Astrocyte (in vitro differentiated cells and primary cell): ENCODE results near the gene ELP2. TPM values are rescaled to one million over a fixed set of nuclear protein-coding genes. Genes with fewer than 3 reads are reported as not detected.
A peak's percentile ranks its signal among the peaks of the same experiment; 100 is the strongest.
"Not testable (repeated sequence)": the region's sequence is repeated elsewhere in the genome, so short reads cannot be mapped to it uniquely, and the experiment has no call there.

Source experiments
- DNase-seq: peaks from one replicate; pipeline ENCODE4 v3.0.0-alpha.2; 2010; ENCODE audit warnings: low read depth
- FAIRE-seq: peaks from 2 replicates; lab custom pipeline; 2011; peaks lifted over from hg19 to GRCh38; lab: Jason Lieb, UNC
- H2AFZ ChIP-seq: 2 replicates; pipeline ENCODE4 v1.6.0; 2012; ENCODE audit warnings: low read depth, low read length, inconsistent platforms
- H3K27ac ChIP-seq: 2 replicates; pipeline ENCODE4 v1.5.1; 2011; ENCODE audit warnings: low read depth, low read length, inconsistent platforms
- H3K27me3 ChIP-seq: 2 replicates; pipeline ENCODE4 v1.6.0; 2011; ENCODE audit warnings: low read length, inconsistent platforms; ENCODE audit not compliant: insufficient read depth
- H3K36me3 ChIP-seq: 2 replicates; pipeline ENCODE4 v1.5.1; 2011; ENCODE audit warnings: low read length, inconsistent platforms; ENCODE audit not compliant: insufficient read depth
- H3K4me1 ChIP-seq: 2 replicates; pipeline ENCODE4 v1.5.1; 2011; ENCODE audit warnings: low read length, inconsistent platforms; ENCODE audit not compliant: insufficient read depth
- H3K4me2 ChIP-seq: 2 replicates; pipeline ENCODE4 v1.6.0; 2012; ENCODE audit warnings: low read length, inconsistent platforms
- H3K4me3 ChIP-seq: 2 replicates; pipeline ENCODE4 v1.5.1; 2011; ENCODE audit warnings: low read depth, mild to moderate bottlenecking, low read length, inconsistent platforms; ENCODE audit not compliant: insufficient read depth
- H3K79me2 ChIP-seq: 2 replicates; pipeline ENCODE4 v1.6.0; 2012; ENCODE audit warnings: mild to moderate bottlenecking, low read length, inconsistent platforms; ENCODE audit not compliant: insufficient read depth
- H3K9ac ChIP-seq: 2 replicates; pipeline ENCODE4 v1.6.0; 2012; ENCODE audit warnings: mild to moderate bottlenecking, low read length, inconsistent platforms
- H3K9me3 ChIP-seq: 2 replicates; pipeline ENCODE4 v1.5.1; 2012; ENCODE audit warnings: low read depth, mild to moderate bottlenecking, low read length, inconsistent platforms; ENCODE audit not compliant: insufficient read depth
- H4K20me1 ChIP-seq: 2 replicates; pipeline ENCODE4 v1.6.0; 2012; ENCODE audit warnings: low read length, inconsistent platforms; ENCODE audit not compliant: insufficient read depth
- H3K27ac Mint-ChIP-seq: one replicate; pipeline ENCODE4 v1.8.0; 2021; ENCODE audit warnings: mild to moderate bottlenecking, mixed read lengths; ENCODE audit not compliant: unreplicated experiment
- H3K27me3 Mint-ChIP-seq: one replicate; pipeline ENCODE4 v1.8.0; 2021; ENCODE audit warnings: low read depth, mixed read lengths; ENCODE audit not compliant: unreplicated experiment
- H3K36me3 Mint-ChIP-seq: one replicate; pipeline ENCODE4 v1.8.0; 2021; ENCODE audit warnings: low read depth, mixed read lengths; ENCODE audit not compliant: unreplicated experiment
- H3K4me1 Mint-ChIP-seq: one replicate; pipeline ENCODE4 v1.8.0; 2021; ENCODE audit warnings: low read depth, mixed read lengths; ENCODE audit not compliant: unreplicated experiment
- H3K4me3 Mint-ChIP-seq: one replicate; pipeline ENCODE4 v1.8.0; 2021; ENCODE audit warnings: mild to moderate bottlenecking, moderate library complexity, mixed read lengths; ENCODE audit not compliant: unreplicated experiment
- H3K9me3 Mint-ChIP-seq: one replicate; pipeline ENCODE4 v1.8.0; 2021; ENCODE audit warnings: mild to moderate bottlenecking, mixed read lengths; ENCODE audit not compliant: unreplicated experiment
- EZH2 ChIP-seq: IDR thresholded peaks from 2 replicates; pipeline ENCODE4 v1.6.1; 2012; ENCODE audit warnings: mild to moderate bottlenecking, low read length, inconsistent platforms; ENCODE audit not compliant: insufficient read depth
- total RNA-seq: library from RNA; stranded (reverse); gene quantifications from 2 replicates; pipeline ENCODE4 v1.2.1, GENCODE V29; 2021
- TF ChIP-seq, protein P1 (sequence below): IDR thresholded peaks from 2 replicates; pipeline ENCODE4 v1.5.1; 2011; ENCODE audit warnings: low read depth, mild to moderate bottlenecking, inconsistent platforms, low read length, moderate library complexity; ENCODE audit not compliant: insufficient read depth

Gene ELP2
- total RNA-seq, 1 donor from 2014 or later, result 99.8 TPM

DNA sequence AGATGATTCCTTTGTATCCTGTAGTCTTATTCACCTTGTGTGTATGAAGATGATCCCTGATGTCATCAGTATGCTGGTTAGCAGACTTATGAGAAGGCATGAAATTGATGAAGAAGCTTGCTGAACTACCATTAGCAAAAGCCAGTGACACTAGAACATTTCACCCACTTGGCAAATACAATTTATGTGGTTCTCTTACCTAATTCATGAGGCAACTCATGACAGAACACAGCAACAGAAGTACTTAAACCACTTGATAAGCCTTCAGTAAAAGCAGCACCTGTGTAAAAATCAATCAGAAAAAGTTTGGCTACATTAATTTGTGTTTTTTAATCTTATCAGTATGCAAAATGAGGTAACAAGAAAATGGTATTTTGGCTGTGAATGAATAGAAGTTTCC lies 17.4 kb upstream of the ELP2 start:
- Histone ChIP-seq H3K9ac (no peak overlapping the region), H3K4me2 (no peak overlapping the region), H3K79me2 (no peaks in the 10 kb centered on the region), H2AFZ (no peak overlapping the region), H3K4me1 (no peaks in the 10 kb centered on the region), H3K9me3 (no peaks in the 10 kb centered on the region), H3K27me3 (no peaks in the 10 kb centered on the region), H3K4me3 (no peak overlapping the region), H4K20me1 (no peaks in the 10 kb centered on the region), H3K36me3 (peaks cover 26% of the 10 kb centered on the region), H3K27ac (no peak overlapping the region)
- no peak overlapping the region for H3K27ac Mint-ChIP-seq
- no peaks in the 10 kb centered on the region for H3K27me3 Mint-ChIP-seq
- DNase-seq, result no peak
- peaks cover 3% of the 10 kb centered on the region for H3K36me3 Mint-ChIP-seq
- H3K4me3 Mint-ChIP-seq, result no peak overlapping the region
- TF ChIP-seq, protein P1, sequence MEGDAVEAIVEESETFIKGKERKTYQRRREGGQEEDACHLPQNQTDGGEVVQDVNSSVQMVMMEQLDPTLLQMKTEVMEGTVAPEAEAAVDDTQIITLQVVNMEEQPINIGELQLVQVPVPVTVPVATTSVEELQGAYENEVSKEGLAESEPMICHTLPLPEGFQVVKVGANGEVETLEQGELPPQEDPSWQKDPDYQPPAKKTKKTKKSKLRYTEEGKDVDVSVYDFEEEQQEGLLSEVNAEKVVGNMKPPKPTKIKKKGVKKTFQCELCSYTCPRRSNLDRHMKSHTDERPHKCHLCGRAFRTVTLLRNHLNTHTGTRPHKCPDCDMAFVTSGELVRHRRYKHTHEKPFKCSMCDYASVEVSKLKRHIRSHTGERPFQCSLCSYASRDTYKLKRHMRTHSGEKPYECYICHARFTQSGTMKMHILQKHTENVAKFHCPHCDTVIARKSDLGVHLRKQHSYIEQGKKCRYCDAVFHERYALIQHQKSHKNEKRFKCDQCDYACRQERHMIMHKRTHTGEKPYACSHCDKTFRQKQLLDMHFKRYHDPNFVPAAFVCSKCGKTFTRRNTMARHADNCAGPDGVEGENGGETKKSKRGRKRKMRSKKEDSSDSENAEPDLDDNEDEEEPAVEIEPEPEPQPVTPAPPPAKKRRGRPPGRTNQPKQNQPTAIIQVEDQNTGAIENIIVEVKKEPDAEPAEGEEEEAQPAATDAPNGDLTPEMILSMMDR, result no peak
- TF ChIP-seq EZH2, result no peak
- no peaks in the 10 kb centered on the region for H3K9me3 Mint-ChIP-seq
- no peaks in the 10 kb centered on the region for H3K4me1 Mint-ChIP-seq
- FAIRE-seq, result peak; percentile 89

DNA sequence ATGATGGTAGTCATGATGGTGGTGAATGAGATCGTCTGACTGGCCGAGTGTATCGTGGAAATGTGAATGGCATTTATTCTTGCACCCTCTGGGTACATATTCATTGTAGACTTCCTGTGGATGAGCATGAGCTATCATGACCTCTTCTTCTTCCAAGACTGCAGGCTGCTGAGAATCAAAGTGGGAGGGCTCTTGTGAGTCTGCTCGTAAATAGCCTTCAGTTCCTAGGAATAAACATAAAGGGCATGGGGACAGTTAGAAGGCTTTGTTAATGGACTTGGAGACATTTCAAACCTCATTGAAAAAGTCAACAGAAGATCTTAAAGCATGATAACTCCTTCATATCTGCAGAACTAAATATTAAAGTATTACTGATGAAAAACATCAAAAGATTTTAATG lies 15.4 kb upstream of the ELP2 start:
- DNase-seq, result no peak
- Mint-ChIP-seq H3K27me3 (no peaks in the 10 kb centered on the region), H3K27ac (no peak overlapping the region), H3K4me3 (no peak overlapping the region), H3K4me1 (no peaks in the 10 kb centered on the region), H3K36me3 (peaks cover 6% of the 10 kb centered on the region), H3K9me3 (no peaks in the 10 kb centered on the region)
- no peaks in the 10 kb centered on the region for H4K20me1 ChIP-seq
- no peaks in the 10 kb centered on the region for H3K4me1 ChIP-seq
- H3K4me2 ChIP-seq, result no peak overlapping the region
- H3K9me3 ChIP-seq, result no peaks in the 10 kb centered on the region
- peaks cover 31% of the 10 kb centered on the region for H3K36me3 ChIP-seq
- no peak overlapping the region for H3K9ac ChIP-seq
- no peaks in the 10 kb centered on the region for H3K27me3 ChIP-seq
- no peaks in the 10 kb centered on the region for H3K79me2 ChIP-seq
- no peak overlapping the region for H2AFZ ChIP-seq
- no peak for TF ChIP-seq EZH2
- TF ChIP-seq, protein P1, result no peak
- no peak for FAIRE-seq
- no peak overlapping the region for H3K4me3 ChIP-seq
- no peak overlapping the region for H3K27ac ChIP-seq

DNA sequence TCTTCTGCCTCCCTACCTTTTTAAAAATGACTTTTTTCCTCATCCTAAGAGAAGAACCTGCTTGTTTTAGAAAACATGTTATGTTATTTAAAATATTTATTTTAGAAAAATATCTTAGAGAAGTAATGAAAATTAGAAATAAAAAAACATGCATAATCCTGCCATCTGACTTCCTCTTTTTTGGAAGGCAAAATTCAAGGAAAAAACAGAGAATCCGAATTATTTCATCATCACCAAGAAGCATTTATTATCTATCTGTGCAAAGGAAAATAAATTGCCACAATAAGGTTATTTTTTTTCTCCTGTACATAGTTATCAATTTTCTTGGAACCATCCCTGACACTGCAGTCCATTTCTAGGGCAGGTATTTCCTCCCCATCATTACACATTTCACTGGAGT lies 15.0 kb upstream of the ELP2 start:
- no peaks in the 10 kb centered on the region for H4K20me1 ChIP-seq
- DNase-seq (no peak), FAIRE-seq (no peak)
- no peaks in the 10 kb centered on the region for H3K27me3 ChIP-seq
- H3K4me1 Mint-ChIP-seq, result no peaks in the 10 kb centered on the region
- no peak overlapping the region for H3K4me3 ChIP-seq
- H3K9me3 ChIP-seq, result no peaks in the 10 kb centered on the region
- no peaks in the 10 kb centered on the region for H3K4me1 ChIP-seq
- H2AFZ ChIP-seq, result no peak overlapping the region
- no peak overlapping the region for H3K27ac ChIP-seq
- no peak overlapping the region for H3K4me3 Mint-ChIP-seq
- H3K4me2 ChIP-seq, result no peak overlapping the region
- H3K27me3 Mint-ChIP-seq, result no peaks in the 10 kb centered on the region
- H3K27ac Mint-ChIP-seq, result no peak overlapping the region
- peaks cover 6% of the 10 kb centered on the region for H3K36me3 Mint-ChIP-seq
- TF ChIP-seq, protein P1, result no peak
- no peak for TF ChIP-seq EZH2
- H3K79me2 ChIP-seq, result no peaks in the 10 kb centered on the region
- peaks cover 33% of the 10 kb centered on the region for H3K36me3 ChIP-seq
- no peak overlapping the region for H3K9ac ChIP-seq
- H3K9me3 Mint-ChIP-seq, result no peaks in the 10 kb centered on the region

DNA sequence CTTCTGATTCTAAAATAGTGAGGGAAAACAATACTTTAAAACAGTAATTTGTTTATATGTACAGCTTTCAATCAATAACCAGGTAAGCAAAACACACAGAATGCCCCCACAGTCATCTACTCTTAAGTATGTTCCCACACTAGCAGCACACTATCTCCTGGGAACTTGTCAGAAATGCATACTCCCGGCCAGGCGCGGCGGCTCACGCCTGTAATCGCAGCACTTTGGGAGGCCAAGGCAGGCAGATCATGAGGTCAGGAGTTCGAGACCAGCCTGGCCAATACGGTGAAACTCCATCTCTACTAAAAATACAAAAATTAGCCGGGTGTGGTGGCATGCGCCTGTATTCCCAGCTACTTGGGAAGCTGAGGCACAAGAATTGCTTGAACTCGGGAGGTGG lies 12.9 kb upstream of the ELP2 start:
- not testable (repeated sequence) for H3K79me2 ChIP-seq, H3K4me1 ChIP-seq, H3K4me3 Mint-ChIP-seq, H3K27ac Mint-ChIP-seq, H3K9ac ChIP-seq, H3K9me3 Mint-ChIP-seq, H3K27me3 ChIP-seq, H3K4me1 Mint-ChIP-seq, DNase-seq, H2AFZ ChIP-seq, H3K27ac ChIP-seq, H3K27me3 Mint-ChIP-seq, H3K4me3 ChIP-seq, H4K20me1 ChIP-seq, H3K4me2 ChIP-seq, H3K36me3 Mint-ChIP-seq, FAIRE-seq, H3K9me3 ChIP-seq
- H3K36me3 ChIP-seq, result peaks cover 38% of the 10 kb centered on the region
